Measurements from ENCODE around the gene KRTAP12-2.

KRTAP12-2 gene

DNA sequence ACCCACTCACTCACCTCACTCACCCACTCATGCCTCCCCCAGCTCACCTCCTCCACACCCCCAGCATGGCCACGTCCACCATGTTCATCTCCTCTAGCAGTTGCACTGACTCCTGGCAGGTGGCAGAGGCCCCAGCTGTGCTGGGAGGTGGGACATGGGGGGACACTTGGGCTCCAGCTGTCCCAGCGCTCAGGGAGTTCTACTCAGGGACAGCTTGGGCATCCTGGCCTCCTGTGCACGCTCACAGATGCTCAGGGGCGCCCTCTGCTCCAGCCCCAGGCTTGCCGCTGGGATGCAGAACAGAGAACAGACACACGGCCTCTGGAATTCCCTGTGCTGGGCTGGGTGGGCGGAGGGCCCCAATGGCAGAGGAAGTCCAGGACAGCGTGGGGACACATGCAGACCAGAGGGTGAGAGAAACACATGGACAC is 49.6 kb downstream of the KRTAP12-2 start:
- no peak for DNase-seq (ENCODE audit: low read depth)
- TF ChIP-seq, protein P1, sequence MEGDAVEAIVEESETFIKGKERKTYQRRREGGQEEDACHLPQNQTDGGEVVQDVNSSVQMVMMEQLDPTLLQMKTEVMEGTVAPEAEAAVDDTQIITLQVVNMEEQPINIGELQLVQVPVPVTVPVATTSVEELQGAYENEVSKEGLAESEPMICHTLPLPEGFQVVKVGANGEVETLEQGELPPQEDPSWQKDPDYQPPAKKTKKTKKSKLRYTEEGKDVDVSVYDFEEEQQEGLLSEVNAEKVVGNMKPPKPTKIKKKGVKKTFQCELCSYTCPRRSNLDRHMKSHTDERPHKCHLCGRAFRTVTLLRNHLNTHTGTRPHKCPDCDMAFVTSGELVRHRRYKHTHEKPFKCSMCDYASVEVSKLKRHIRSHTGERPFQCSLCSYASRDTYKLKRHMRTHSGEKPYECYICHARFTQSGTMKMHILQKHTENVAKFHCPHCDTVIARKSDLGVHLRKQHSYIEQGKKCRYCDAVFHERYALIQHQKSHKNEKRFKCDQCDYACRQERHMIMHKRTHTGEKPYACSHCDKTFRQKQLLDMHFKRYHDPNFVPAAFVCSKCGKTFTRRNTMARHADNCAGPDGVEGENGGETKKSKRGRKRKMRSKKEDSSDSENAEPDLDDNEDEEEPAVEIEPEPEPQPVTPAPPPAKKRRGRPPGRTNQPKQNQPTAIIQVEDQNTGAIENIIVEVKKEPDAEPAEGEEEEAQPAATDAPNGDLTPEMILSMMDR (conservative IDR thresholded peaks at IDR 0.05; ENCODE audit: control insufficient read depth, insufficient read depth, low read depth, low read length) = no peak
- no peak overlapping the region for H3K4me3 ChIP-seq (ENCODE audit: control insufficient read depth, low read depth, low read length)

DNA sequence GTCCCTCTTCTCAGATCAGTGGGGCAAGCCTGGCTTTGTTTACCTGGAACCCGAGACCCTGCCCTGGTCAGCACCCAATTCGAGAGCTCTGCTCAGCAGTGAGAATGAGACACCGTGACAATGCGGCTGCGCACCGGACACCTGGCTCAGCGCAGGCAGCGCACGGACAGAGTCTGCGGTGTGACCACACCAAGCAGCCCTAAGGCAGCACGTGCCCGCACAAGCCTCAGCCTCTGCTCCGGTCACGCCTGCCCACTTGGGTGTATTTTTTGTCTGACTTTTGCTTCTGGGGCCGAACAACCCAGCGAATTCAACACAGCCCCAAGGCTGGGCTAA is 50.2 kb downstream of the KRTAP12-2 start:
- no peak overlapping the region for H3K4me3 ChIP-seq (ENCODE audit: control insufficient read depth, low read depth, low read length)
- no peak for DNase-seq (ENCODE audit: low read depth)
- TF ChIP-seq, protein P1 (conservative IDR thresholded peaks at IDR 0.05; ENCODE audit: control insufficient read depth, insufficient read depth, low read depth, low read length) = no peak
